A172 (cell line): Measurements from ENCODE around the gene PPP2R5C. TPM values are rescaled to one million over a fixed set of nuclear protein-coding genes. Genes with fewer than 3 reads are reported as not detected.
"Not testable (repeated sequence)": the region's sequence is repeated elsewhere in the genome, so short reads cannot be mapped to it uniquely, and the experiment has no call there.

Experiments used
- DNase-seq: peaks from one replicate; pipeline ENCODE4 v3.0.0-alpha.2; 2015; ENCODE audit warnings: low spot score
- total RNA-seq: library from RNA; depleted of rRNA; stranded (reverse); fragments of >200 nt; shearing (Covaris generic); gene quantifications from 2 replicates; pipeline ENCODE4 v1.2.3, GENCODE V29; 2014

The PPP2R5C gene
- total RNA-seq, 1 experiment from 2014 or later: 106 TPM

DNA sequence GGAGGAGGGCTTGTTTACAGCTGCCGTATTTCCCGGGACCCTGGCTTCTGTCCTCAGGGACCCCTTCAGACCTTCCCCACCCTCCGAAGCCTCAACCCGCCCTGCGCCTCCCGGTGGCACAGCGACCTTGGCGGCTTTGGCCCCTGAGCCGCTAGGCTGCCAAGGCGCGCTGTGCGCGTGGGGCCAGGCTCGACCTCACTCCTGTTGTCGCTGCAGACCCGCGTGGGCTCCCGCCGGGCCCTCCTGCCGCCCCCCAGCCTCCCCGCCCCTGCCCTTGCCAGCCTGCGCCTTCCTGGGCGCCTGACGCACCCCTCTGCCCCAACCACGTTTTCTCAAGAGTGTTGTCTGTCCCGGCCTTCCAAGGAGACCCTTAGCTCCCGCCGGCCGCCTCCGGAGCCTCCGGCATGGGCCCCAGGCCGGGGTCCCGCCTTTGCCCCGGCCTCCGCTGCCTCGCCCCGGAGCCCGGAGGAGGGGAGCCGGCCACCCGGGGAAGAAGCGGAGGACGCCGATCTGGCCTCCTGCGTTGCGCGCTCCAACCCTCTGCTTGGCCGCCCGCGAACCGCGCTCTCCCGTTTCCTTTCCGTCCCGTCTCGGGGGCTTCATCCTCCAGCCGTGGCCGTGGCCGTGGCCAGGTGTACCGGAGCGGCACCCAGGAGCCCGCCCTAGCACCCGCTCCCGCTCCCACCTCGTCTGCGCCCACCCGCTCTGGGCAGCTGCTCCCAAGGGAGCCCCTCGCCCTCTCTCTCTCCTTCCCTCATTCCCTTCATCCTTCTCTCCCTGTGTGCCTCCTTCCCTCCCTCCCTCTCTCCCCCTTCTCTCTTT lies 19.9 kb downstream of the PPP2R5C start:
- DNase-seq: no peak

DNA sequence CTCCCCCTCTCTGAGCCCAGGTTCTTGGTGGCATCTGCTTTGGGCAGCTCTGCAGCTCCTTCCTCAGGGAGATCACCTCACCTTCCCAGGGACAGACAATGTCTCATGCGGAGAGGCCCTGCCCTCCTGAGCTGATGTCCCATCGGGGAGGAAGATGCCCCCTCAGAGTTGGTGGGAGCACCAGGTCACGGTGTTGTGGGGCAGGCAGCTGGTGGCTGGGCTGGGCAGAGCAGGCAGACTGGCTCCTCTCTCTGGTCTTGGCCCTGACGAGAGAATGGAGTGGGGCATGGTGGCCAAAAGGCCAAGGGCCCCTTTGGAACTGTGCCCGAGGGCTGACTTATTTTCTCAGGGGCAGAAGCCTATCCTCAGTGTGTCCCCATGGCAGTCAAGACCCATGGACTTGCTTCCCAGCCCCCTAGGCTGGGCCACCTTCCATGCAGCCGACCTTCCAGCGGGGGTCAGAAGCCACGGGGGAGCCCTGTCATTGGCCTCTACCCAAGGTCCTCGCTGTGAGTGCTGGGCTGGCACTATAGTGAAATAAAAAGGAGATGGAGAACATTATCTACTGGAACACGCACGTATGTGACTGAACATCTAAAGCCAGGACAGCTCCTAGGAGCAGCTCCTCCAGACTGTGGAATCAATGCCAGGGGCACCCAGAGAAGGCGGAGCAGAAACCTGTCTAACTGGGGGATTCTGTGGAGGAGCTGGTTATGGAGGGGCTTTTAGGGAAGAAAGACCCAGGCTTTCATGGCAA lies 21.9 kb downstream of the PPP2R5C start:
- no peak for DNase-seq

DNA sequence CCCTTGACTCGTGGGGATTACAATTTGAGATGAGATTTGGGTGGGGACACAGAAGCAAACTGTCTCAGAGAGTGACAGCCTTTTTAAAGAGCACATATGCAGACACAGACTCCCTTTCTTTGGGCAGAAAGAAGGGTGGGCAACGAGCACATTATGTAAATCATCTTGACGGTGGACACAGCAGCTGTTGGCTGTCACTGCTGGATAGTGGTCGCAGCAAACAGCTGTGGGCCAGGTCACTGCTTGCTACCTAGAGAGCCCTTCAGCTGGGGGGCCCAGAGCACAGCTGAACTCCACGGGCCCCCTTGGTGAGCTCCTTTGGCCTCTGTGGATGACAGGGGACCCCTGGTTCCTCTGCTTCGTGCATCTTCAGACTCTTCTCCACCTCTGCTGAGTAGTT lies 23.1 kb downstream of the PPP2R5C start:
- no peak for DNase-seq

DNA sequence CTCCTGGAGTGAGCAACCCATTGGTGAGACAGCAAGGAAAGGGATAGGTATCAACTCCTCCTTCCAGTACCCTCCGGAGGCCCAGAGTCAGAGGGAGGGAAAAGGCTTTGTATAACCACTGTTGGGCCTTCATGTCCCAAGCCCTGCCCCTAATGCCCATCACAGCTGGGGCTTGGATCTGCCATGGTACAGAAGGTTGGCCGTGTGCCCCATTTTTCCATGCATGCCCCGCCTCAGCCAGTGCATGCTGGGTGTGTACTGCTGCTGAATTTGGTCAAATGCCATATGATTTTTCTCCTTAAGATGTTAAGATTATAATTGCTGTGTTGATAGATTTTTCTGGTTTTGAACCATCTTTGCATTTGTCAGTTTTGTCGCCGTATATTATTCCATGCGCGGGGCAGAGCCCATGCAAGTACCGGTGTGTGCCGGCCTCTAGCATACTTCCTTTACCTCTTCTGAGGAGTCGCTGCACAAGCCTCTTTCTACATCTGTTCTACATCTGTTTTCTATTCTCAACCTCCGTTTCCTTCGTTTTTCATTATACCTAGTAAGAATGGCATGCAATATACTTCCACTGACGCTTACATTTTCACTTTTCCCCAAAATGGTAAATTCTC lies 26.6 kb downstream of the PPP2R5C start:
- no peak for DNase-seq

DNA sequence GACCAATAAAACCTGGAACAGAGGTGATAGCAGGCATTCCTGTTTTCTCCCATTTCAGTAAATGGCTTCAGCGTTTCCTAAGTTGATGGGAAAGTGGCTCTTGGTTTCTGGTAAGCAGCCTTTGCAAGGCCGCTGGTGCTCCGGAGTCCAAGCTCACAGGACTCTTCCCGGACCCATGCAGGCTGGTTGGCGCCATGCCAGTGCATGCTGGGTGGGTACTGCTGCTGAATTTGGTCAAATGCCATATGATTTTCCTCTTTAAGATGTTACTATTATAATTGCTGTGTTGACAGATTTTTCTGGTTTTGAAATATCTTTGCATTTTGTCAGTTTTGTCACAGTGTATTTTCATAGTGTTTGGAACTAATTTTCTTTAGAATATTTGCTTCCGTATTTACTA lies 27.7 kb downstream of the PPP2R5C start:
- DNase-seq: no peak

DNA sequence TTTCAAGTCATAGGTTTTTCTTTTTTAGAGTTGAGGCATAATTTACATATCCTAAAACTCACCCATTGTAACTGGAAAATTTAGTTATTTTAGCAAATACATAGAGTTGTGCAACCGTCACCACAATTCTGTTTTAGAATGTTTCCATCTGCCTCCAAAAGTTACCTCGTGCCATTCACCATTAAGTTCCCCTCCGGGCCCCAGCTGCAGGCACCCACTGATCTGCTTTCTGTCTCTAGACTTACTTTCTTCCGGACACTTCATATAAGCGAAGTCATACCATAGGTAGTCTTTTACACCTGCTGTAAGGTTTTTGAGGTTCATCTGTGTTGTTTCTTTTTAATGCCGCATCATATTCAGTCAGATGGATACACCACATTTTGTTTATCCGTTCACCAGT lies 28.7 kb downstream of the PPP2R5C start:
- DNase-seq: no peak

DNA sequence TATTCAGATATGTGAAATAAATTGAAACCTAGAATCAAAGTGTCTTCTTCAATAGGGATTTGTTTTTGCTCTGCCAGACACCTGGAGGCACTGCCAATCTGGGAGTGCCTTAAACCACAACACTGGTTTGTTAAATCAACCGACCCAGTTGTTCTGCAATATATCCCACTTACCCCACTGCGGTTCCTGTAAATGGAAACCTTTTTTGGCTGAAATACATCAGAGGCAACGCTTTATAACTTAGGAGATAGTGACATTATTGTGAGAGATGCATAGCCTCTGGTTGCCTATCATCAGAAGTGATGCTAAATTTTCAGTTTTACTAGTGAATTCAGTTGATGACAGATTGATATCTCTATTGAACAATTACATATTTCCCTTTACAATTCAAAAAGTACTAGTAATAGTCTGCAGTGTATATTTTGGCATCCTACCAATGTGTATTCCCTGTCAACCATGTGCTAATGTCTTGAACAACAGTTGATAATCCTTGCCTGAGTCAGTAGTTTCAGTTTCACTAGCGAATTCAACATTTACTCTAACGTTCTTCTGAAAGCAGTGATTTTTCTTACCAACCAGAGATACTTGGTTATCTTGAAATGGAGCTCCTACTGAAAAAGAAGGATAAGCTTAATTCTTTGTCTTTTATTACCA lies 30.5 kb downstream of the PPP2R5C start:
- peak; percentile 39 for DNase-seq

DNA sequence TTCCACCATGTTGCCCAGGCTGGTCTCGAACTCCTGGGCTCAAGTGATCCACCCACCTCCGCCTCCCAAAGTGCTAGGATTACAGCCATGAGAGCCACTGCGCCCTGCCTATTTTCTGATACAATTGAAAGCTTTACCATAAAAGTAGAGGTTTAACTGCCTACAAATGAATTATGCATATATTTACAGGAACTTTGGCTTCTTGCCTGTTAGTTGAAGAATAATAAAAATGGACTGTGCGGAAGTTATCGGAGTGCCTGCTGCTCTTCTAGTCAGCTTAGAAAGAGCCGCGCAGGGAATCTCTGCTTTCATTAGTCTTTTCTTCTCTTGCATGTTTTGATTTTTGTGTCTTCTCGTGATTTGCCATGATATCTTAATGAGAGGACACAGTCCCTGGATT lies 34.5 kb downstream of the PPP2R5C start:
- DNase-seq: no peak

DNA sequence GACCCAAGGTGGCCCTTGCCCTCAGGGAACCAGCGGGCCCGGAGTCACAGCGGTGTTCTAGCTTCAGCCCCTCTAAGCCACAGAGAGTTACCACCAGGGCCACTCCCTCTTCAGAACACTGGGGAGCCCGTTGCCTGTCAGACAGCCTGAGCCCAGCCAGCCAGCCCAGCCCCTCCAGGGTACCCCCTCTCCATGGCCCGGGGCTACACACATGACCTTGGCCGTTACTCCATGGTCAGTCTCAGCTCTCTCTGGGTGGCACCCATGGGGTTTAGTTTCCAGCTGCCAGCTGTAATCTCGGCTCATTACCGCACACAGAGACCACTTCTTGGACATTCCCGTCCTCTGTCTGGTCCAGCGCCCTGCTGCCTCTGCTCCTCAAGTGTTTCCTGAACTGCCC lies 35.0 kb downstream of the PPP2R5C start:
- no peak for DNase-seq

DNA sequence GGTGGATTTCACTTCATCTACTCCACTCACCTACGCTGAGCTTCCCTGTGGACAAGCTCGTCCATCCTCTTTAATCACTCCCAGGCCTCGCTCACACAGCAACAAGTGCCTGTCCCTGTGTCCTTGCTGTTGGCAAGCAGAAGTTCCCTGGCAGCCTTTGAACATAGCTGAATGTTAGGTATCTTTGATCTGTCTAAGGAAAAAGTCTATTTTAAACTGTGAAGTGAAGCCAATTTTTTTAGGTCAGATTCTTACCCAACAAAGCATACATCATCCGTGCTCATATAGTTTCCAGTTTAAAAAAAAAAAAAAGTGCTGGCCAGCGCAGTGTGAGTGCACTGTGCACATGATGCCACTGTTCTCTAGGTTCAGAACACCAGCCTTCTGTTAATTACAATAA lies 36.3 kb downstream of the PPP2R5C start:
- no peak for DNase-seq

DNA sequence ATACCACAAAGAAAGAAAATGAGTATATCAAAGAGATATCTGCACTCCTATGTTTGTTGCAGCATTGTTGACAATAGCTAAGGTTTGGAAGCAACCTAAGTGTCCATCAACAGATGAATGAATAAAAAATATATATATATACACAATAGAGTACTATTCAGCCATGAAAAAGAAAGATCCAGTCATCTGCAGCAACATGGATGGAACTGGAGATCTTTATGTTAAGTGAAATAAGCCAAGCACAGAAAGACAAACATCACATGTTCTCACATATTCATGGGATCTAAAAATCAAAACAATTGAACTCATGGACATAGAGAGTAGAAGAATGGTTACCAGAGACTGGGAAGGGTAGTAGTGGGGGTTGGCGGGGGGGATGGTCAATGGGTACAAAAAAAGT lies 42.9 kb downstream of the PPP2R5C start:
- not testable (repeated sequence) for DNase-seq

DNA sequence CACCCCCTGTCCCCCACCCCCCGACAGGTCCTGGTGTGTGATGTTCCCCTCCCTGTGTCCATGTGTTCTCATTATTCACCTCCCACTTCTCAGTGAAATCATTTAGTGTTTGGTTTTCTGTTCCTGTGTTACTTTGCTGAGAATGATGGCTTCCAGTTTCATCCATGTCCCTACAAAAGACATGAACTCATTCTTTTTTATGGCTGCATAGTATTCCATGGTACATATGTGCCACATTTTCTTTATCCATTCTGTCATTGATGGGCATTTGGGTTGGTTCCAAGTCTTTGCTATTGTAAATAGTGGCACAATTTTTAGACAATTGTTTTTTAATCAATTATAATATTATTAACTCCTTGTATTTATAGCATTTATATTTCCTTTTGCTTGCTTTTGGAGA lies 44.7 kb downstream of the PPP2R5C start:
- DNase-seq: not testable (repeated sequence)

DNA sequence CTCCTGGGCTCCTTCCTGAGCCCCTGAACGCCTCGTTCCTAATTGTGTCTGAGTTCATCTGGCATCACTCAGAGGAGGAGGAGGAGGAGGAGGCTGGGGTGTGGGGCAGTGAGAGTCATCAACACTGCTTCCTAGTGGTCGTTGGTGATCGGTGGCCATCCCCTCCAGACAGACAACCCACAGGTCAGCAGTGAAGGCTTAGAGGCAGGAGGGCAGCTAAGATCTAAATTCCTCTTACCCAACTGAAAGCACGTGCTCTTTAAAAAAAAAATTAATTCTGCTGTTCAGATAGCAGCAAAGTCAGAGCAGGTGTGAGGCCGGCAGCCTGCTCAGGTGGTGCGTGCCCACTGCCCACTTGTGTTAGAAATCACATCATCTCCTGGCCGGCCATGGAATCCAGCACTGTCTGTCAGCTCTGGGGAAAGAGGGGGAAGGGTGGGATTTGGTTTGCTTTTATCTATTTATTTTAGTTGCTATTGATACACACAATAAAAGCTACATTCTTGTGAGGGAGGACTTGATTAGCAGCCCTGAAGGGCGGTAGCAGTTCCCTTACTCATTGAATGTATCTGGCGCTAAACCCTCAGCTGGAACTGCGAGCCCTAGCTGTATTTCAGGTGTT lies 46.6 kb downstream of the PPP2R5C start:
- DNase-seq: no peak

DNA sequence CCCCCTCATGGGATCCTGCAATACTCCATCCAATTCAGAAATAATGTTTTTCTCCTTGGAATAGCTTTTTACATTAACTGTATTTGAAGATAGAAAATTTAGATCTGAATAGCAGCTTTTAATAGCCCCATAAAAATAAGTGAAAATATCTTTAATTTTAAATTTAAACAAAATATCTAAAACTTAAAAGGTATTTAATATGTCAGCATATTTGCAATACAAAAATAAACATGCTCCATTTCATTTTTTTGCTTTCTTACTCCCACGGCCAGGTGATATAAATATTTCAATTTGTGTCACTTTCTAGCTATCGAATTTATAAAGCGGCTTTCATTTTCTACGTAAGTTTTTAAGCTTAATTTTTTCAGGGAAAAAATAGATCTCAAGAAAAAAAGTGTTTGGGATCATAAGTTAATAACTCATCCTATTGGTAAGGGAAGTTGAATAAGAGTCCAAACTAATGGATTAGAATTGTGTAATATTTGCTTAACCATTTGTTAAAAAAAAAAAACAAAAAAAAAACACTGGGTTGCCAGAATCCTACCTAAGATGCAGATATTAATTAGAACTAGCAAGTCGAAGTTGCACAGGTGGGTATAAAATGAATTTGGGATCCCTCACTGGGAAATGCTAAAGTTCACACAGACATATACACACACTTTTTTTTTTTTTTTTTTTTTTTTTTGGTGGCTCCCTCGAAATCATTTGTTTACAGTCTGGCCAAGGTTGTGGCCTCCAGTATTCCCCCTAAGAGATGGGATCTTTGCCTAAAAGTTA lies 47.6 kb downstream of the PPP2R5C start:
- no peak for DNase-seq

DNA sequence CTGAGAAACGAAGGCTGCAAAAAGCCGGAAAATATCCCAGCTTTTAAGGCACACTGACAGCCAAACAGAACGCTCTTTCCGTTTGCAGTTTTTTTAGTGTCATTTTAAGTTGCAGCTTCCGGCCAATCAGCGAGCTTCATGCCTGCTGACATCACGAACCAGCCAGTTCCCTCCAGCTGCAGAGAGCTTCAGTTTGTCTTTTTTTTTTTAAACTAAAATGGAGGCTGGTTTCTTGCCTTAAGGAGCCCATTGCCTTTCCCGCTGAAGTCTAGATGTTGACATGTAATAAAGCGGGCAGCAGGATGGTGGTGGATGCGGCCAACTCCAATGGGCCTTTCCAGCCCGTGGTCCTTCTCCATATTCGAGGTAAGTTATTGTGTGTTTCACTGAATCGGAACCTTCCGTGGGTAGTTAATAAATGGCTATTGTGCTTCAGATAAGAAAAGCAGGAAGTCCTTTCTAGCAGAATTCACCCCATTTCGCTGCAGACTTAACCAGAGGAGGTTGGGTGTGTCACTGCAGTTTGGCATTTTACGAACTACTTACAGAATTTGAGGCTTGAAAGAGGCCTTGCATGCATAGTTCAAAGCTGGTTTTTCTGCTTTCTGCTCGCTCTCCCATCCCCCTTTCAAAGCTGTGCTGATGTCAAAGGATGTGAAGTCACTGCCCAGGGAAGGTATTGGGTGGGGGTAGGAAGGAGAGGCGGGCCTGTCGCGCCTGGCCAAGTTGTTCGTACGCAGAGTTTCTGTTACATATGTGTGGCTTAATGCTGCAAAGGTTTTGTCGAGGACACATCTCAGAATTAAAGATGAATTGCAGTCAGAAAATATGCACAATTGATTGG lies 48.4 kb downstream of the PPP2R5C start:
- peak; percentile 85 for DNase-seq

DNA sequence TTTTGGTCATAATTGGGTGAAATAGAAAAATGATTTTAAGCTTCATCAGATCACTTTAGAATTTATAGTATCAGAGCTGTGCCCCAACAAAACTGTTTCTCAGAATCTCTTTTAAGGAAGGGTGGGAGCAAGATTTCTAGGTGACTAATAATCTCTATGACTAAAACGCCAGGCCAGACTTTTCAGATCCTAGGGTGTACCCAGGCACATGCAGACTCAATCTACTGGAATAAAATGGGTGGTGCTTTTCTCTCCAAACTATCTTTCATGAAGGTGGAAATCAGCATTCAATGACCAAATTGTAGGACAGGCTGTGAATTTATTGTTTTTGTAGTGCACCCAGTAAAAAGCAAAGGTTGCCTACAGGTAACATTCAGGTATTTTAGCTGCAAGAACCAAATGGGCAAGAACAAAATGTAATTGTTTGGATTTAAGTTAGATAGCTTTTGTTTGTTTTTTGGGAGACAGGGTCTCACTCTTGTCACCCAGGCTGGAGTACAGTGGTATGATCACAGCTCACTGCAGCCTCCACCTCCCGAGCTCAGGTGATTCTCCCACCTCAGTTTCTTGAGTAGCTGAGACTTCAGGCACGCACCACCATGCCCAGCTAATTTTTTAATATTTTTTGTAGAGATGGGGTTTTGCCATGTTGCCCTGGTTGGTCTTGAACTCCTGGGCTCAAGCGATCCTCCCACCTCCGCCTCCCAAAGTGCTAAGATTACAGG lies 49.5 kb downstream of the PPP2R5C start:
- peak; percentile 13 for DNase-seq

DNA sequence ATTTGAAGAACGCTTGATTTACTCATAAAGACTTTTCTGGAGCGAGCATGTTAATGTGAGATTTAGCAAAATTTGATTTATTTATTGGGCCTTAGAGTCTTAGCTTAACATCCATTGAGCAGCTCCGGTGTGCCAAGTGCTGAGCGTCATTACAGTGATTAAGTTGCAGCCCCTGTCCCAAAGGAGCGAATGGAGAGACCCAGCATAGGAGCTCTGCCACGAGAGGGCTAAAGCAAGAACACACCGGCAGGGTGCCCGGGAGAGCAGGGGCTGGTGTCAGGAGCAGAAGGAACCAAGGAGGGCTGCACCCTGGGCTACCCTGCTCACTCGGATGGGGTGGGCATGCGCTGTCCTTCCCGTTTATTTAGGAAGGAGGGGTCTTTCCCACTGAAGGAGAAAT lies 50.6 kb downstream of the PPP2R5C start:
- no peak for DNase-seq

DNA sequence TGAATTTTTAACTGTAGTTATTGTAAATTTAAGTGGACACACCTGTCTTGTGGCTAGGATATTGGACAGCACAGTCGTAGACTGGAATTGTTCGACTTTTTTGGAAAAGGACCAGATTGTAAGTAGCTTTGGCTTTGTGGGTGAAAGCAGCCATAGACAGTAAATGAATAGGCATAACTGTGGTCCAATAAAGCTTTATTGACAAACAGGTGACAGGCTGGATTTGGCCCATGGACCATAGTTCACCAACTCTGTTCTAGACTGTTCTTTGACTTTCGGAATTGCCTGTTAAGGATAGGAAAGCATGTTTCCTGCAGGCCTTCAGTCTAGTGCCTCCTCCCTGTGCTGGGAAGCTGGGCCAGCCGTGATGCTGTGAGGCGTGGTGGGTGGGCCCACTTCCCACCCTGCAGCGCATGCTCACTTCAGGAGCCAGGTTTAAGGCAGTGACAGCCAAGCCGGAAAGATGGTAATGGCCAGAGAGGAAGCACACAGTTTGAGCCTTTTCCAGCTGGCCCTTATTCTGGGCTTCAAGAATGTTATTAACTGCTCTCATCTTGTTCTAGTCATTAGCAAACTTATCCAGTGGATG lies 51.8 kb downstream of the PPP2R5C start:
- DNase-seq: no peak

DNA sequence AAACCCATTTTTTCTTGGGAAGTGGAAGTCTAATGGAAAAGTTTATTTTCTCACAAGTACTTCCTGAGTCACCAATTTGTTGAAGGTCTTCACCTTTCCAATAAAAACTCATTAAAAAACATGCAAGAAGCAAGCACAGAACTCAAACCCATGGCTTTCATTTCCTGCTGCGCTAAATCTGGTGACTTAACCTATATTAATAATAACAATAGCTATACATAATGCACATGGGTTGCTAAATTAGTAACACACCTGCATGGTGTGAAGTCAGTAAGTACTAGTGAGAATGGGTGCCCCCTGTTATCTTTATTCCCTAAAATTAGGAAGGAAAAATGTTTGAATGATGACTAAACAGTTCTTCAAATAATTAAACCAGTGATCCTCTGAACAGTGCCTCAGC lies 52.3 kb downstream of the PPP2R5C start:
- no peak for DNase-seq
